HT1080 (cell line): Measurements from ENCODE around the gene TXNDC12. TPM values are rescaled to one million over a fixed set of nuclear protein-coding genes. Genes with fewer than 3 reads are reported as not detected.
"Not testable (repeated sequence)": the region's sequence is repeated elsewhere in the genome, so short reads cannot be mapped to it uniquely, and the experiment has no call there.

Experiments
- DNase-seq: peaks from one replicate; pipeline ENCODE4 v3.0.0-alpha.2; 2015; ENCODE audit warnings: low read depth
- polyA plus RNA-seq, 2 experiments: library from polyadenylated mRNA; depleted of rRNA; stranded (reverse); fragments of >200 nt; gene quantifications; 2 replicates each; pipeline ENCODE4 v1.2.3, GENCODE V29; 2015
- total RNA-seq: library from RNA; depleted of rRNA; stranded (reverse); fragments of >200 nt; shearing (Covaris generic); gene quantifications from 2 replicates; pipeline ENCODE4 v1.2.3, GENCODE V29; 2014; rRNA removed

Gene TXNDC12
- total RNA-seq, result 68.9 and 76.2 TPM in 2 replicates
- polyA plus RNA-seq (2015; cell fraction: cytosol; rRNA removed), result 89.0 and 92.0 TPM in 2 replicates
- polyA plus RNA-seq (2015; cell fraction: nucleus; rRNA removed), result 56.0 and 62.6 TPM in 2 replicates

GRCh38 chr1:52055066-52055865 lies at the start of gene TXNDC12:
TXNDC12 (minus strand) TSS chr1:52055191; CDS start chr1:52055096, 95 bp downstream.
- peak; percentile 95 for DNase-seq

- no peak for DNase-seq
Measured at GRCh38 chr1:52102336-52103013, 47.5 kb upstream of the TXNDC12 start.

GRCh38 chr1:52098139-52098871 lies 43.3 kb upstream of the TXNDC12 start:
- DNase-seq, result no peak

GRCh38 chr1:52096216-52096615 lies 41.2 kb upstream of the TXNDC12 start:
- DNase-seq, result no peak

GRCh38 chr1:52094300-52094699 lies 39.3 kb upstream of the TXNDC12 start:
- DNase-seq, result not testable (repeated sequence)

DNA sequence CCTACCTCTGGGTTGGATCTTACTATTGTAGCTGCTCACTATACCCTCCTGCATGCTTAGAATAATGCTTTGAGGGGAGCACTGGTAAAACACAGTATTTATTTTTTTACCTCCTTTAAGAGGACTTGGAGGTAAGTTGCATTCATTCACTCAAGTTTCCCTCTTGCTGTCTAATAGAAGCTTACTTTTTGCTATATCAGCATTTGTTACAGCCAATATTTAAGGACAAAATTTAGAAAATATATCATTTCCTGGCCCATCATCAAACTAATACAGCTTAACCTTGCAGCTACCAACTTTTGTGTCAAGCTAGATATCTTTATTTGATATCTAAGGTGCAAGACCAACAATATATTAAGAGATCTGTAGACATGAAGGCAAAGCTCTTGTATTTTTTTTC lies 32.9 kb upstream of the TXNDC12 start:
- not testable (repeated sequence) for DNase-seq

DNA sequence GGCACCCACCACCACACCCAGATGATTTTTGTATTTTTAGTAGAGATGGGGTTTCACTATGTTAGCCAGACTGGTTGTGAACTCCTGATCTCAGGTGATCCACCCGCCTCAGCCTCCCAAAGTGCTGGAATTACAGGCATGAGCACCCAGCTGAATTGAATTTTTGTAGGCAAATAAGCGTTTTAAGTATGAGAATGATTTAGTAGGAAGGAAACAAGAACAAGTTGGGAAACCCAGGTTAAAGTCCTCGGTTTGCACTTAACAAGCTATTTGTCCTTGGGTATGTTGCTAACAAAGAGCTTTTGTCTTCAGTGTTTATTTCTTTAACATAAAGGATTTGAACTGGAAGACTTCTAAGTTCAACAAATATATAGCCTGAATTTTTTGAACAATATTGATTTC lies 25.0 kb upstream of the TXNDC12 start:
- no peak for DNase-seq

DNA sequence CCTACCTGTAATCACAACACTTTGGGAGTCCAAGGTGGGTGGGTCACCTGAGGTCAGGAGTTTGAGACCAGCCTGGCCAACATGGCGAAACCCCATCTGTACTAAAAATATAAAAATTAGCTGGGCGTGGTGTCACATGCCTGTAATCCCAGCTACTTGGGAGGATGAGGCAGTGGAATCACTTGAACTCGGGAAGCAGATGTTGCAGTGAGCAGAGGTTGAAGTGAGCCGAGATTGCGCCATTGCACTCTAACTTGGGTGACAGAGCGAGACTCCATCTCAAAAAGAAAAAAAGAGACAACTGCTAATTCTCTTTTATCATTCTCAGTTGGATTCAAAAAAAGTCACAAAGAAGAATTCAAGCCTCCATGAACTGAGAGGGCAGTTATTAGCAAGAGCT lies 22.3 kb upstream of the TXNDC12 start:
- not testable (repeated sequence) for DNase-seq

- no peak for DNase-seq
Measured at GRCh38 chr1:52072291-52072690, 17.3 kb upstream of the TXNDC12 start.

DNA sequence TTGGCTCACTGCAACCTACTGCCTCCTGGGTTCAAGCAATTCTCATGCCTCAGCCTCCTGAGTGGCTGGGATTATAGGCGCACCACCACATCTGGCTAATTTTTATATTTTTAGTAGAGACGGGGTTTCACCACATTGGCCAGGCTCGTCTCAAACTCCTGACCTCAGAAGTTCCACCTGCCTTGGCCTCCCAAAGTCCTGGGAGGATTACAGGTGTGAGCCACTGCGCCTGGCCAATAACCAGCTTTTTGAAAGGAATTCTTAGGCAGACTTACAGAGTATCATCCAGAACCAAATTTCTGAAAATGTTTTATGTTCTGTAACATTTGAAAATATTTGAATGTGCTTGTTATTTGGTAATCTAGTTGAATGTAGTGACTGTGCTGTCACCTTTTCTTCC lies 15.7 kb upstream of the TXNDC12 start:
- no peak for DNase-seq

DNA sequence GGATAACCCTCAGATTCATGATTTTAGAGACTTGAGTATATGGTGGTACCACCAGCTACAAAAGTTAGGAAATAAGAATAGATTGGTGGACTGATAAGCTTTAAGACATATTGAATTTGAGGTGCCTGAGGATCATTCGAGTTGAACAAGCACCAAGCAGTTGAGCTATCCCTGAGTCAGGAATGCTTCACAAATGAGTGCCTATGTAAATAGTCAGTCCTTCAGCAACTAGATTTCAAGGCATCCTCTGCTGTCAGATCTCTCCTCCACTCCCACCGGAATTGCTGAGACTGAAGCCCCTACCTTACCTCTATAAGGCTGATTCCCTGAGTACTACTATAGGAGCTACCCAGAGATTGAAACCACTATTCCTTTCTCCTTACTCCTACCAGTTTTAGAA lies 8.2 kb upstream of the TXNDC12 start:
- DNase-seq, result no peak

GRCh38 chr1:52060822-52061221 lies 5.8 kb upstream of the TXNDC12 start:
- DNase-seq, result no peak

DNA sequence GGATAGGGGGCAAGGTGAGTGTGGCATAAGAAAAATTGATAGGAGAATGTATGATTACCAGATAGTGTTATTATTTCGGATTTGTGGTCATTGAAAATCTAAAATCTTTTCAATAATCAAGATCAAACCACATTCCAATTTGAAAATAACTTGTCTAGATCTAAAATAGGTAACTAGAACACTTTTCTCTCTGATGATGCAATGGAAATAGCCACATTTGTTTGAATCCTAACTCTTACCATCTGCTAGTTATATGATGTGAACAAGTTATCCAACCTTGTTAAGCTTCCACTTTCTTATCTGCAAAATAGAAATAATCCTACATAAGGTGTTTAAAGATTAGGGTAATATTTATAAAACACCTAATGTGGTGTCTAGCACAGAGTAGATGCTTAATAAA lies 4.9 kb upstream of the TXNDC12 start:
- DNase-seq, result no peak

DNA sequence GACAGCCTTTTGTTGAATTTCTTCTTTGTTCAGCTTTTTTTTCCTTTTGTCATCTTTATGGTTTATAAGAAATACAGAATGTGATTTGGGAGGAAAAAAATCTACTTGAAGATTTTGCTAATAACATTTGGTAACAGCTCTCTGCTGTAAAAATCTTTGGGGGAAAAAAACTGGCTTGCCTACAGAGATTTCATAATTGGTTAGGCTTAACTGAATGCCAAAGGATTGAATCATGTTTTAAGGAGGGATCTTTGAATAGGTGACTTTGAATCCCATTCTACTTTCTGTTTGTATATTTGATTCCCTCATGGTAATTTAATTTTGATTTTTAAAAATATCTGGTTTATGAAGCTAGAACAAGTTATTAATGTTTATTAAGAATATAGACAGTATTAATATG lies 4.3 kb upstream of the TXNDC12 start:
- DNase-seq, result peak; percentile 51

DNA sequence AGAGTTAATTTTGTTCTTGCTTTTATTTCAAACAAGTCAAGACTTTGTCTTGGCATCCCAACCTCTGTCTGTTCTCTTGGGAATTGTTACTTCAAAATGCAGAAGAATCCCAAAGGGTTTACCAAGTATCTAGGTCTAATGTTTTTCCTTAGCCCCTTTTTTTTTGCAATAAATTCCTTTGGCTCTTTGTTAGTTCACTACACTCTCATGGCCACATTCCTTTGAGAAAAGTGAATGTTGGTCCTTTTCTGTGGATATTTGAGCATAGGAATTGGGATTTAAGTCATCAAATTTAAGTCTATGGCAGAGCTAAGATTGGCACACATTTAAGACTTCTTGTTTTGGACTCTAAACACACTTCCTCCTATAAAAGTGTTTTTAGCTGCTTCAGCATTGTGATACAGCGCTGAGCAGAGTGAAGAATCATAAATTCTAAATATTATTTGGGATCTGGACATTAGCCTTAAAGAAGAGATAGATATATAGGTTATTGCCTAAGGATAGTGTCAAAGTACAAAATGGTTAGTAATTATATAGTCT lies 3.0 kb upstream of the TXNDC12 start:
- DNase-seq, result no peak

DNA sequence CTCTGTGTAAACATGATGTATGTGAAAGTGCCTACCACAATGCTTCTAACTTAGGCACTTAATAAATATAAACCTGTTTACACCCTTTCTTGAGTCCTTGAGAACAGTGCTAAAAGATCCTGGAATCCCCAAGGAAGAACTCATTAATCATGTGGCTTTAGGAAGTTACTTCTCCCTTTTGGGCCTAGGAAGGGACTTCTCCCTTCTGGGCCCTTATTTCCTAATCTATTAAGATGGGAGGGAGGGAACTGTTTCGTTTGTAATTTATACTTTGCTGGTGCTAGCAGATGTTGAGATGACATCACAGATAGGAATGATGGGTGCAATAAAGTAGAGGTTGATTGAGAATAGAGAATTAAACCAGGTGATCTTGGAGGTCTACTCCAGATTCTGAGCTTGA lies 2.3 kb upstream of the TXNDC12 start:
- peak; percentile 5 for DNase-seq

DNA sequence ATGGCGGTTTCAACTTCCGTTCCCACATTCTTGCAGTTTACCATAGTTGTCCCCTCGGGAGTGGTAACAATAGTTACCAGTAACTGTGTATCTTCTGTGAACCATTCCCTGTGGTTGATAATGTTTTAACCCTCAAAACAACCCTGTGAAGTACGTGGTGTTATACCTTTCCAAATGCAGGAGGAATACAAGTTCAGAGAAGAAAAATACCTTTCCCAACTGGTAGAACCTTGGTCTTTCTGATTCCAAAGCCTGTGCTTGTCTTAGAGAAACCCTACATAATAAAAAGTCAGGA lies 1.9 kb upstream of the TXNDC12 start:
- DNase-seq, result no peak

- DNase-seq, result peak; percentile 95
Measured at GRCh38 chr1:52056163-52056936, 1.4 kb upstream of the TXNDC12 start, which contains the start of gene BTF3L4. BTF3L4 (plus strand) TSS chr1:52056295; CDS start chr1:52059848, 3,553 bp downstream.

- no peak for DNase-seq
Measured at GRCh38 chr1:52055866-52056162, 823 bp upstream of the TXNDC12 start.

GRCh38 chr1:52054496-52055065 lies 410 bp downstream of the TXNDC12 start:
- DNase-seq, result no peak

- no peak for DNase-seq
Measured at GRCh38 chr1:52053862-52054261, 1.1 kb downstream of the TXNDC12 start.
